Neural cell (in vitro differentiated cells): ENCODE data around the gene KIAA1143. TPM values are rescaled to one million over a fixed set of nuclear protein-coding genes. Genes with fewer than 3 reads are reported as not detected.

Source experiments
- H2AFZ ChIP-seq: fragments of 200-600, 300-800 bp; sonication (generic), shearing (Covaris generic); 2 replicates; pipeline ENCODE4 v1.6.0; 2014; ENCODE audit warnings: low read depth, mild to moderate bottlenecking, antibody characterized with exemption, low read length, moderate library complexity
- H3F3A ChIP-seq: fragments of 200-600 bp; shearing (Covaris generic); 2 replicates; pipeline ENCODE4 v1.6.1; 2016; ENCODE audit warnings: mild to moderate bottlenecking, moderate library complexity, mixed read lengths, antibody characterized with exemption, low read length; ENCODE audit not compliant: insufficient read depth, poor library complexity, severe bottlenecking
- H3K27ac ChIP-seq: fragments of 200-600, 300-800 bp; sonication (generic), shearing (Covaris generic); 2 replicates; pipeline ENCODE4 v1.5.1; 2014; ENCODE audit warnings: mild to moderate bottlenecking, low read length, moderate library complexity
- H3K27me3 ChIP-seq: fragments of 300-800, 200-600 bp; sonication (generic), shearing (Covaris generic); 2 replicates; pipeline ENCODE4 v1.6.0; 2014; ENCODE audit warnings: mild to moderate bottlenecking, low read depth, low read length, moderate library complexity; ENCODE audit not compliant: insufficient read depth
- H3K36me3 ChIP-seq: fragments of 300-800, 200-600 bp; sonication (generic), shearing (Covaris generic); 2 replicates; pipeline ENCODE4 v1.5.1; 2014; ENCODE audit warnings: mild to moderate bottlenecking, antibody characterized with exemption, low read length, moderate library complexity; ENCODE audit not compliant: insufficient read depth
- H3K4me2 ChIP-seq: fragments of 300-800, 200-600 bp; sonication (generic), shearing (Covaris generic); 2 replicates; pipeline ENCODE4 v1.6.0; 2014; ENCODE audit warnings: mild to moderate bottlenecking, low read length
- H3K4me3 ChIP-seq: fragments of 300-800, 200-600 bp; sonication (generic), shearing (Covaris generic); 2 replicates; pipeline ENCODE4 v1.5.1; 2014; ENCODE audit warnings: mild to moderate bottlenecking, low read length, moderate library complexity
- H3K79me2 ChIP-seq: fragments of 200-600 bp; shearing (Covaris generic); replicated peaks from 2 replicates; pipeline ENCODE4 v1.6.0; 2014; ENCODE audit warnings: mild to moderate bottlenecking, low read length, moderate library complexity; ENCODE audit not compliant: insufficient read depth
- H3K9ac ChIP-seq: fragments of 300-800, 200-600 bp; sonication (generic), shearing (Covaris generic); 2 replicates; pipeline ENCODE4 v1.6.1; 2016; ENCODE audit warnings: mild to moderate bottlenecking, low read length, mixed read lengths
- H3K9me2 ChIP-seq: fragments of 200-600 bp; shearing (Covaris generic); 2 replicates; pipeline ENCODE4 v1.6.1; 2016; ENCODE audit warnings: mild to moderate bottlenecking, low read length, mixed read lengths; ENCODE audit not compliant: insufficient read depth
- H3K9me3 ChIP-seq: fragments of 200-600, 300-800 bp; sonication (generic), shearing (Covaris generic); 2 replicates; pipeline ENCODE4 v1.6.1; 2016; ENCODE audit warnings: mild to moderate bottlenecking, mixed run types, low read length, moderate library complexity, mixed read lengths
- H4K20me1 ChIP-seq: fragments of 200-600 bp; shearing (Covaris generic); 2 replicates; pipeline ENCODE4 v1.6.1; 2016; ENCODE audit warnings: mild to moderate bottlenecking, mixed run types; ENCODE audit not compliant: insufficient read depth
- CTCF ChIP-seq: fragments of 450-650 bp; IDR thresholded peaks from 2 replicates; pipeline ENCODE4 v1.5.1; 2014; ENCODE audit warnings: antibody characterized with exemption, mild to moderate bottlenecking, moderate library complexity; ENCODE audit not compliant: poor library complexity, severe bottlenecking
- EP300 ChIP-seq: fragments of 450-650 bp; conservative IDR thresholded peaks from 2 replicates; pipeline ENCODE4 v1.6.1; 2014; ENCODE audit warnings: antibody characterized with exemption, mild to moderate bottlenecking, moderate library complexity; ENCODE audit not compliant: poor library complexity, severe bottlenecking
- EZH2 ChIP-seq: fragments of 200-600, 300-800 bp; shearing (Covaris generic), sonication (generic); IDR thresholded peaks from 2 replicates; pipeline ENCODE4 v1.6.1; 2014; ENCODE audit warnings: antibody characterized with exemption, low read length, borderline replicate concordance, mild to moderate bottlenecking; ENCODE audit not compliant: insufficient read depth, poor library complexity, severe bottlenecking
- MXI1 ChIP-seq: fragments of 450-650 bp; conservative IDR thresholded peaks from 2 replicates; pipeline ENCODE4 v1.6.1; 2014; ENCODE audit warnings: antibody characterized with exemption, mild to moderate bottlenecking; ENCODE audit not compliant: poor library complexity, severe bottlenecking
- POLR2AphosphoS5 ChIP-seq: IDR thresholded peaks from 2 replicates; pipeline ENCODE4 v1.6.1; 2012
- RAD21 ChIP-seq: fragments of 450-650 bp; conservative IDR thresholded peaks from 2 replicates; pipeline ENCODE4 v1.6.1; 2014; ENCODE audit warnings: antibody characterized with exemption, mild to moderate bottlenecking, moderate library complexity
- REST ChIP-seq: IDR thresholded peaks from 2 replicates; pipeline ENCODE4 v1.6.1; 2012; ENCODE audit warnings: borderline replicate concordance
- SMC3 ChIP-seq: fragments of 450-650 bp; conservative IDR thresholded peaks from 2 replicates; pipeline ENCODE4 v1.6.1; 2014; ENCODE audit warnings: antibody characterized with exemption, mild to moderate bottlenecking, moderate library complexity; ENCODE audit not compliant: poor library complexity
- TAF1 ChIP-seq: IDR thresholded peaks from 2 replicates; pipeline ENCODE4 v1.6.1; 2012; ENCODE audit warnings: low read depth
- polyA plus RNA-seq: library from polyadenylated mRNA; depleted of rRNA; stranded (reverse); fragments of >200 nt; gene quantifications from 2 replicates; pipeline ENCODE4 v1.2.3, GENCODE V29; 2014

The KIAA1143 gene
- polyA plus RNA-seq, 1 donor from 2014 or later: 18.4 TPM

GRCh38 chr3:44772099-44772442, 10.7 kb upstream of the KIAA1143 start:
- Histone ChIP-seq H3K9me2 (no peaks in the 10 kb centered on the region), H3K27ac (no peak overlapping the region), H3K4me3 (no peak overlapping the region), H3K9me3 (no peaks in the 10 kb centered on the region), H3K36me3 (no peaks in the 10 kb centered on the region), H4K20me1 (no peaks in the 10 kb centered on the region), H3F3A (no peaks in the 10 kb centered on the region), H3K79me2 (peaks cover 3% of the 10 kb centered on the region), H3K27me3 (no peaks in the 10 kb centered on the region), H3K9ac (no peak overlapping the region), H3K4me2 (no peak overlapping the region), H2AFZ (no peak overlapping the region)
- TF ChIP-seq SMC3 (no peak), CTCF (no peak), RAD21 (no peak), TAF1 (no peak), MXI1 (no peak), REST (no peak), EZH2 (no peak), POLR2AphosphoS5 (no peak), EP300 (no peak)

GRCh38 chr3:44771424-44772098, 10.1 kb upstream of the KIAA1143 start:
- H3F3A ChIP-seq: no peaks in the 10 kb centered on the region
- no peaks in the 10 kb centered on the region for H3K36me3 ChIP-seq
- no peak overlapping the region for H3K4me2 ChIP-seq
- no peak overlapping the region for H2AFZ ChIP-seq
- no peaks in the 10 kb centered on the region for H3K9me3 ChIP-seq
- H3K4me3 ChIP-seq: no peak overlapping the region
- H3K79me2 ChIP-seq: peaks cover 3% of the 10 kb centered on the region
- no peaks in the 10 kb centered on the region for H4K20me1 ChIP-seq
- no peak for TF ChIP-seq TAF1
- TF ChIP-seq REST: no peak
- TF ChIP-seq EZH2: no peak
- TF ChIP-seq EP300: no peak
- no peak for TF ChIP-seq CTCF
- no peak for TF ChIP-seq SMC3
- TF ChIP-seq MXI1: no peak
- TF ChIP-seq POLR2AphosphoS5: no peak
- TF ChIP-seq RAD21: no peak
- H3K9ac ChIP-seq: no peak overlapping the region
- H3K27me3 ChIP-seq: no peaks in the 10 kb centered on the region
- no peaks in the 10 kb centered on the region for H3K9me2 ChIP-seq
- no peak overlapping the region for H3K27ac ChIP-seq
